ENCODE data around the gene PPP1R12A.
"Not testable (repeated sequence)": the region's sequence is repeated elsewhere in the genome, so short reads cannot be mapped to it uniquely, and the experiment has no call there.

Gene PPP1R12A

GRCh38 chr12:79784366-79785065 is 150.4 kb downstream of the PPP1R12A start:
- not testable (repeated sequence) for H3K4me3 ChIP-seq (ENCODE audit: low read depth in 1 of 2, low read length in 2 of 2); H3K27ac ChIP-seq (ENCODE audit: low read length); H3K4me1 ChIP-seq (ENCODE audit: control insufficient read depth in 1 of 2, insufficient read depth in 2 of 2, low read length in 2 of 2); H3K9me3 ChIP-seq (ENCODE audit: control insufficient read depth in 1 of 2, low read length in 2 of 2); H3K27me3 ChIP-seq (ENCODE audit: low read depth, low read length)
- H3K36me3 ChIP-seq (ENCODE audit: control insufficient read depth in 1 of 2, insufficient read depth in 2 of 2, low read length in 2 of 2) = peaks cover 36 to 53% of the 10 kb centered on the region in 2 donors

GRCh38 chr12:79782172-79782900 is 152.6 kb downstream of the PPP1R12A start:
- no peak overlapping the region for H3K27ac ChIP-seq (ENCODE audit: low read length)

GRCh38 chr12:79778802-79779448 is 156.0 kb downstream of the PPP1R12A start:
- peaks cover 25 to 38% of the 10 kb centered on the region in 2 donors for H3K36me3 ChIP-seq (ENCODE audit: control insufficient read depth in 1 of 2, insufficient read depth in 2 of 2, low read length in 2 of 2)
- no peaks in the 10 kb centered on the region for H3K9me3 ChIP-seq (ENCODE audit: control insufficient read depth in 1 of 2, low read length in 2 of 2)
- no peak overlapping the region for H3K27ac ChIP-seq (ENCODE audit: low read length)

More at GRCh38 chr12:79782172-79782900, 152.6 kb downstream of the PPP1R12A start:
- Histone ChIP-seq H3K4me3 (ENCODE audit: low read depth in 1 of 2, low read length in 2 of 2) (no peak overlapping the region), H3K4me1 (ENCODE audit: control insufficient read depth in 1 of 2, insufficient read depth in 2 of 2, low read length in 2 of 2) (peaks cover 0 to 5% of the 10 kb centered on the region in 2 donors), H3K36me3 (ENCODE audit: control insufficient read depth in 1 of 2, insufficient read depth in 2 of 2, low read length in 2 of 2) (peaks cover 37 to 45% of the 10 kb centered on the region in 2 donors), H3K9me3 (ENCODE audit: control insufficient read depth in 1 of 2, low read length in 2 of 2) (no peaks in the 10 kb centered on the region), H3K27me3 (ENCODE audit: low read depth, low read length) (no peaks in the 10 kb centered on the region)

GRCh38 chr12:79776111-79776510 is 158.8 kb downstream of the PPP1R12A start:
- peaks cover 26 to 37% of the 10 kb centered on the region in 2 donors for H3K36me3 ChIP-seq (ENCODE audit: control insufficient read depth in 1 of 2, insufficient read depth in 2 of 2, low read length in 2 of 2)
- H3K9me3 ChIP-seq (ENCODE audit: control insufficient read depth in 1 of 2, low read length in 2 of 2) = no peaks in the 10 kb centered on the region
- no peak overlapping the region for H3K27ac ChIP-seq (ENCODE audit: low read length)
- H3K4me3 ChIP-seq (ENCODE audit: low read depth in 1 of 2, low read length in 2 of 2) = no peak overlapping the region
- H3K4me1 ChIP-seq (ENCODE audit: control insufficient read depth in 1 of 2, insufficient read depth in 2 of 2, low read length in 2 of 2) = peaks cover 0 to 6% of the 10 kb centered on the region in 2 donors
- H3K27me3 ChIP-seq (ENCODE audit: low read depth, low read length) = no peaks in the 10 kb centered on the region

More at GRCh38 chr12:79778802-79779448, 156.0 kb downstream of the PPP1R12A start:
- Histone ChIP-seq H3K27me3 (ENCODE audit: low read depth, low read length) (no peaks in the 10 kb centered on the region), H3K4me1 (ENCODE audit: control insufficient read depth in 1 of 2, insufficient read depth in 2 of 2, low read length in 2 of 2) (peaks cover 0 to 11% of the 10 kb centered on the region in 2 donors), H3K4me3 (ENCODE audit: low read depth in 1 of 2, low read length in 2 of 2) (no peak overlapping the region)

GRCh38 chr12:79775355-79776027 is 159.4 kb downstream of the PPP1R12A start:
- H3K36me3 ChIP-seq (ENCODE audit: control insufficient read depth in 1 of 2, insufficient read depth in 2 of 2, low read length in 2 of 2) = peaks cover 26 to 37% of the 10 kb centered on the region in 2 donors
- H3K27me3 ChIP-seq (ENCODE audit: low read depth, low read length) = no peaks in the 10 kb centered on the region
- H3K4me3 ChIP-seq (ENCODE audit: low read depth in 1 of 2, low read length in 2 of 2) = no peak overlapping the region
- H3K9me3 ChIP-seq (ENCODE audit: control insufficient read depth in 1 of 2, low read length in 2 of 2) = no peaks in the 10 kb centered on the region
- H3K27ac ChIP-seq (ENCODE audit: low read length) = no peak overlapping the region
- peaks cover 0 to 6% of the 10 kb centered on the region in 2 donors for H3K4me1 ChIP-seq (ENCODE audit: control insufficient read depth in 1 of 2, insufficient read depth in 2 of 2, low read length in 2 of 2)

- no peak overlapping the region for H3K4me3 ChIP-seq (ENCODE audit: low read depth in 1 of 2, low read length in 2 of 2)
- H3K4me1 ChIP-seq (ENCODE audit: control insufficient read depth in 1 of 2, insufficient read depth in 2 of 2, low read length in 2 of 2) = peaks cover 0 to 13% of the 10 kb centered on the region in 2 donors
- H3K27ac ChIP-seq (ENCODE audit: low read length) = no peak overlapping the region
- no peaks in the 10 kb centered on the region for H3K9me3 ChIP-seq (ENCODE audit: control insufficient read depth in 1 of 2, low read length in 2 of 2)
- no peaks in the 10 kb centered on the region for H3K27me3 ChIP-seq (ENCODE audit: low read depth, low read length)
- peaks cover 19 to 23% of the 10 kb centered on the region in 2 donors for H3K36me3 ChIP-seq (ENCODE audit: control insufficient read depth in 1 of 2, insufficient read depth in 2 of 2, low read length in 2 of 2)
Observed at GRCh38 chr12:79773896-79774295, 161.0 kb downstream of the PPP1R12A start.

- H3K27me3 ChIP-seq (ENCODE audit: low read depth, low read length) = no peaks in the 10 kb centered on the region
- peaks cover 0 to 11% of the 10 kb centered on the region in 2 donors for H3K4me1 ChIP-seq (ENCODE audit: control insufficient read depth in 1 of 2, insufficient read depth in 2 of 2, low read length in 2 of 2)
- peaks cover 8 to 12% of the 10 kb centered on the region in 2 donors for H3K36me3 ChIP-seq (ENCODE audit: control insufficient read depth in 1 of 2, insufficient read depth in 2 of 2, low read length in 2 of 2)
- H3K9me3 ChIP-seq (ENCODE audit: control insufficient read depth in 1 of 2, low read length in 2 of 2) = no peaks in the 10 kb centered on the region
- no peak overlapping the region for H3K27ac ChIP-seq (ENCODE audit: low read length)
- no peak overlapping the region for H3K4me3 ChIP-seq (ENCODE audit: low read depth in 1 of 2, low read length in 2 of 2)
Observed at GRCh38 chr12:79769860-79770485, 164.9 kb downstream of the PPP1R12A start.

GRCh38 chr12:79769189-79769859 is 165.6 kb downstream of the PPP1R12A start:
- Histone ChIP-seq H3K27me3 (ENCODE audit: low read depth, low read length) (no peaks in the 10 kb centered on the region), H3K9me3 (ENCODE audit: control insufficient read depth in 1 of 2, low read length in 2 of 2) (no peaks in the 10 kb centered on the region), H3K4me1 (ENCODE audit: control insufficient read depth in 1 of 2, insufficient read depth in 2 of 2, low read length in 2 of 2) (peaks cover 0 to 11% of the 10 kb centered on the region in 2 donors), H3K27ac (ENCODE audit: low read length) (no peak overlapping the region), H3K4me3 (ENCODE audit: low read depth in 1 of 2, low read length in 2 of 2) (no peak overlapping the region), H3K36me3 (ENCODE audit: control insufficient read depth in 1 of 2, insufficient read depth in 2 of 2, low read length in 2 of 2) (peaks cover 5 to 6% of the 10 kb centered on the region in 2 donors)

GRCh38 chr12:79766705-79767464 is 168.0 kb downstream of the PPP1R12A start:
- H3K4me3 ChIP-seq (ENCODE audit: low read depth in 1 of 2, low read length in 2 of 2) = no peak overlapping the region
- peaks cover 0 to 11% of the 10 kb centered on the region in 2 donors for H3K4me1 ChIP-seq (ENCODE audit: control insufficient read depth in 1 of 2, insufficient read depth in 2 of 2, low read length in 2 of 2)
- no peak overlapping the region for H3K27ac ChIP-seq (ENCODE audit: low read length)
- no peaks in the 10 kb centered on the region for H3K9me3 ChIP-seq (ENCODE audit: control insufficient read depth in 1 of 2, low read length in 2 of 2)
- no peaks in the 10 kb centered on the region for H3K27me3 ChIP-seq (ENCODE audit: low read depth, low read length)
- H3K36me3 ChIP-seq (ENCODE audit: control insufficient read depth in 1 of 2, insufficient read depth in 2 of 2, low read length in 2 of 2) = peaks cover 0 to 3% of the 10 kb centered on the region in 2 donors

GRCh38 chr12:79765157-79765556 is 169.7 kb downstream of the PPP1R12A start:
- H3K27me3 ChIP-seq (ENCODE audit: low read depth, low read length) = no peaks in the 10 kb centered on the region

More at GRCh38 chr12:79765157-79765556, 169.7 kb downstream of the PPP1R12A start:
- Histone ChIP-seq H3K4me1 (ENCODE audit: control insufficient read depth in 1 of 2, insufficient read depth in 2 of 2, low read length in 2 of 2) (peaks cover 0 to 11% of the 10 kb centered on the region in 2 donors), H3K36me3 (ENCODE audit: control insufficient read depth in 1 of 2, insufficient read depth in 2 of 2, low read length in 2 of 2) (no peaks in the 10 kb centered on the region), H3K27ac (ENCODE audit: low read length) (no peak overlapping the region), H3K9me3 (ENCODE audit: control insufficient read depth in 1 of 2, low read length in 2 of 2) (no peaks in the 10 kb centered on the region), H3K4me3 (ENCODE audit: low read depth in 1 of 2, low read length in 2 of 2) (no peak overlapping the region)

Measured in muscle layer of duodenum (tissue), 2 donors.